HEK293 (cell line): Measurements from ENCODE around the gene SAPCD1.

Experiments used
- BCL11A ChIP-seq: fragments of 450-650 bp; formaldehyde crosslinking; IDR thresholded peaks from 2 replicates; pipeline ENCODE4 v1.5.1; 2016; ENCODE audit warnings: low read depth, missing biosample characterization, missing genetic modification characterization
- BCL11B ChIP-seq: fragments of 450-650 bp; formaldehyde crosslinking; IDR thresholded peaks from 2 replicates; pipeline ENCODE4 v1.5.1; 2016; ENCODE audit warnings: low read depth, missing biosample characterization, missing genetic modification characterization
- GLIS1 ChIP-seq: fragments of 450-650 bp; formaldehyde crosslinking; IDR thresholded peaks from 2 replicates; pipeline ENCODE4 v1.5.1; 2016; ENCODE audit warnings: missing biosample characterization, missing genetic modification characterization
- HOXC10 ChIP-seq: sonication (generic); formaldehyde crosslinking; IDR thresholded peaks from 2 replicates; pipeline ENCODE4 v1.8.1; 2023; ENCODE audit warnings: mild to moderate bottlenecking, missing genetic modification reagents
- PRDM1 ChIP-seq: fragments of 450-650 bp; formaldehyde crosslinking; IDR thresholded peaks from 2 replicates; pipeline ENCODE4; 2016; ENCODE audit warnings: missing biosample characterization, missing genetic modification characterization
- PRDM10 ChIP-seq: fragments of 450-650 bp; formaldehyde crosslinking; IDR thresholded peaks from 2 replicates; pipeline ENCODE4 v1.5.1; 2016; ENCODE audit warnings: missing biosample characterization, missing genetic modification characterization
- REST ChIP-seq: fragments of 450-650 bp; formaldehyde crosslinking; IDR thresholded peaks from 2 replicates; pipeline ENCODE4 v1.5.1; 2016; ENCODE audit warnings: missing biosample characterization, missing genetic modification characterization
- SCRT2 ChIP-seq: fragments of 450-650 bp; formaldehyde crosslinking; IDR thresholded peaks from 2 replicates; pipeline ENCODE4 v1.5.1; 2016; ENCODE audit warnings: missing biosample characterization, missing genetic modification characterization
- ZBTB11 ChIP-seq: fragments of 450-650 bp; formaldehyde crosslinking; conservative IDR thresholded peaks from 2 replicates; pipeline ENCODE4 v1.5.1; 2016; ENCODE audit warnings: low read depth, missing biosample characterization, missing genetic modification characterization
- ZNF10 ChIP-seq: fragments of 450-650 bp; formaldehyde crosslinking; IDR thresholded peaks from 2 replicates; pipeline ENCODE4 v1.5.1; 2017; ENCODE audit warnings: missing biosample characterization, missing genetic modification characterization
- ZNF146 ChIP-seq: fragments of 450-650 bp; formaldehyde crosslinking; IDR thresholded peaks from 2 replicates; pipeline ENCODE4 v1.5.1; 2016; ENCODE audit warnings: missing biosample characterization, missing genetic modification characterization
- ZNF211 ChIP-seq: fragments of 450-650 bp; formaldehyde crosslinking; IDR thresholded peaks from 2 replicates; pipeline ENCODE4 v1.5.1; 2016; ENCODE audit warnings: low read depth, missing biosample characterization, missing genetic modification characterization
- ZNF221 ChIP-seq: fragments of 450-650 bp; formaldehyde crosslinking; IDR thresholded peaks from 2 replicates; pipeline ENCODE4 v1.5.1; 2017; ENCODE audit warnings: missing biosample characterization, missing genetic modification characterization, borderline replicate concordance
- ZNF23 ChIP-seq: fragments of 450-650 bp; formaldehyde crosslinking; IDR thresholded peaks from 2 replicates; pipeline ENCODE4 v1.5.1; 2016; ENCODE audit warnings: missing biosample characterization, missing genetic modification characterization, borderline replicate concordance
- ZNF398 ChIP-seq: fragments of 450-650 bp; formaldehyde crosslinking; IDR thresholded peaks from 2 replicates; pipeline ENCODE4 v1.5.1; 2017; ENCODE audit warnings: missing biosample characterization, missing genetic modification characterization
- ZNF449 ChIP-seq: fragments of 450-650 bp; formaldehyde crosslinking; IDR thresholded peaks from 2 replicates; pipeline ENCODE4 v1.5.1; 2017; ENCODE audit warnings: missing biosample characterization, mild to moderate bottlenecking, missing genetic modification characterization, moderate library complexity
- ZNF48 ChIP-seq: fragments of 450-650 bp; formaldehyde crosslinking; IDR thresholded peaks from 2 replicates; pipeline ENCODE4 v1.5.1; 2016; ENCODE audit warnings: missing biosample characterization, missing genetic modification characterization
- ZNF488 ChIP-seq: fragments of 450-650 bp; formaldehyde crosslinking; IDR thresholded peaks from 2 replicates; pipeline ENCODE4 v1.5.1; 2016; ENCODE audit warnings: missing biosample characterization, missing genetic modification characterization
- ZNF555 ChIP-seq: fragments of 450-650 bp; formaldehyde crosslinking; conservative IDR thresholded peaks from 2 replicates; pipeline ENCODE4 v1.5.1; 2017; ENCODE audit warnings: missing biosample characterization, mild to moderate bottlenecking, missing genetic modification characterization, inconsistent platforms
- ZNF571 ChIP-seq: fragments of 450-650 bp; formaldehyde crosslinking; IDR thresholded peaks from 2 replicates; pipeline ENCODE4 v1.5.0; 2017; ENCODE audit warnings: missing biosample characterization, missing genetic modification characterization
- ZNF580 ChIP-seq: fragments of 450-650 bp; formaldehyde crosslinking; IDR thresholded peaks from 2 replicates; pipeline ENCODE4 v1.5.1; 2016; ENCODE audit warnings: missing biosample characterization, missing genetic modification characterization
- ZNF585B ChIP-seq: fragments of 450-650 bp; formaldehyde crosslinking; IDR thresholded peaks from 2 replicates; pipeline ENCODE4 v1.5.1; 2016; ENCODE audit warnings: missing biosample characterization, missing genetic modification characterization

Gene SAPCD1

GRCh38 chr6:31734821-31735406 is 27.5 kb upstream of the SAPCD1 start (continued):
- TF ChIP-seq ZNF48 (tag by site-specific recombination) (no peak), HOXC10 (CRISPR knock-in tag) (no peak), ZNF555 (tag by site-specific recombination) (no peak), GLIS1 (peak; percentile 73), SCRT2 (tag by site-specific recombination) (no peak), PRDM10 (tag by site-specific recombination) (no peak), REST (tag by site-specific recombination) (0 out of 2 replicates have a peak, but pooled peaks have one; percentile 5), ZNF488 (tag by site-specific recombination) (no peak), ZNF585B (tag by site-specific recombination) (no peak), ZNF23 (tag by site-specific recombination) (no peak), ZBTB11 (tag by site-specific recombination) (peak; percentile 27; the same call in 1 of the 2 replicates), BCL11A (0 out of 2 replicates have a peak, but pooled peaks have one; percentile 47), ZNF580 (tag by site-specific recombination) (no peak), BCL11B (tag by site-specific recombination) (no peak), ZNF10 (tag by site-specific recombination) (0 out of 2 replicates have a peak, but pooled peaks have one; percentile 29), PRDM1 (tag by site-specific recombination) (peak; percentile 99), ZNF571 (no peak), ZNF146 (tag by site-specific recombination) (0 out of 2 replicates have a peak, but pooled peaks have one; percentile 21), ZNF221 (no peak), ZNF398 (tag by site-specific recombination) (peak; percentile 80), ZNF449 (tag by site-specific recombination) (no peak), ZNF211 (no peak)
